Endothelial cell of umbilical vein (primary cell): ENCODE results near the gene FAM186B.

Source experiments
- EZH2 ChIP-seq: IDR thresholded peaks from 2 replicates; pipeline ENCODE4 v1.6.1; 2012; ENCODE audit warnings: borderline replicate concordance, low read depth, mild to moderate bottlenecking, moderate library complexity, low read length, inconsistent platforms; ENCODE audit not compliant: severe bottlenecking
- POLR2AphosphoS5 ChIP-seq: IDR thresholded peaks from 2 replicates; pipeline ENCODE4 v1.6.1; 2012; ENCODE audit warnings: low read depth, mild to moderate bottlenecking, control low read depth, low read length, moderate library complexity; ENCODE audit not compliant: insufficient read depth
- TF ChIP-seq, protein P1 (sequence below), 2 donors: IDR thresholded peaks; 1 replicate in 1 of 2; 2 replicates in 1 of 2; pipeline ENCODE4 v1.5.1; 2011; ENCODE audit warnings: low read length in 2 of 2, mild to moderate bottlenecking in 2 of 2, moderate library complexity in 2 of 2, control low read depth in 1 of 2, inconsistent platforms in 1 of 2, low read depth in 1 of 2; ENCODE audit not compliant: insufficient read depth in 1 of 2; ENCODE audit errors: extremely low read depth in 1 of 2

GRCh38 chr12:49538510-49539403, 66.7 kb downstream of the FAM186B start, which contains the start of gene KCNH3:
- TF ChIP-seq, protein P1, sequence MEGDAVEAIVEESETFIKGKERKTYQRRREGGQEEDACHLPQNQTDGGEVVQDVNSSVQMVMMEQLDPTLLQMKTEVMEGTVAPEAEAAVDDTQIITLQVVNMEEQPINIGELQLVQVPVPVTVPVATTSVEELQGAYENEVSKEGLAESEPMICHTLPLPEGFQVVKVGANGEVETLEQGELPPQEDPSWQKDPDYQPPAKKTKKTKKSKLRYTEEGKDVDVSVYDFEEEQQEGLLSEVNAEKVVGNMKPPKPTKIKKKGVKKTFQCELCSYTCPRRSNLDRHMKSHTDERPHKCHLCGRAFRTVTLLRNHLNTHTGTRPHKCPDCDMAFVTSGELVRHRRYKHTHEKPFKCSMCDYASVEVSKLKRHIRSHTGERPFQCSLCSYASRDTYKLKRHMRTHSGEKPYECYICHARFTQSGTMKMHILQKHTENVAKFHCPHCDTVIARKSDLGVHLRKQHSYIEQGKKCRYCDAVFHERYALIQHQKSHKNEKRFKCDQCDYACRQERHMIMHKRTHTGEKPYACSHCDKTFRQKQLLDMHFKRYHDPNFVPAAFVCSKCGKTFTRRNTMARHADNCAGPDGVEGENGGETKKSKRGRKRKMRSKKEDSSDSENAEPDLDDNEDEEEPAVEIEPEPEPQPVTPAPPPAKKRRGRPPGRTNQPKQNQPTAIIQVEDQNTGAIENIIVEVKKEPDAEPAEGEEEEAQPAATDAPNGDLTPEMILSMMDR (IDR thresholded peaks at IDR 0.05; ENCODE audit: extremely low read depth in 1 of 2, insufficient read depth in 1 of 2, low read depth in 1 of 2, low read length in 2 of 2), result no peak
- TF ChIP-seq EZH2 (no peak), POLR2AphosphoS5 (no peak)
